ENCODE measurements around the gene KLRD1. TPM values are rescaled to one million over a fixed set of nuclear protein-coding genes. Genes with fewer than 3 reads are reported as not detected.
"Not testable (repeated sequence)": the region's sequence is repeated elsewhere in the genome, so short reads cannot be mapped to it uniquely, and the experiment has no call there.

The KLRD1 gene
- total RNA-seq, 4 donors from 2014 or later = under 0.01 to 4.1 (median 2.1) TPM

GRCh38 chr12:10305411-10305810 lies 2.3 kb upstream of the KLRD1 start:
- no peaks in the 10 kb centered on the region for H3K9me3 ChIP-seq
- no peaks in the 10 kb centered on the region for H3K27me3 ChIP-seq
- H3K27ac ChIP-seq = no peak overlapping the region
- no peaks in the 10 kb centered on the region for H3K36me3 ChIP-seq
- intact Hi-C loops (cut with DNase I; ENCODE audit: low total_unique reads) = no loop called here
- H3K4me3 ChIP-seq = no peak overlapping the region
- H3K4me1 ChIP-seq = no peaks in the 10 kb centered on the region
- DNase-seq = no peak
- TF ChIP-seq CTCF (IDR thresholded peaks at IDR 0.05) = no peak
- TF ChIP-seq POLR2A (IDR thresholded peaks at IDR 0.05) = no peak

- Histone ChIP-seq H3K4me3 (no peak overlapping the region), H3K27me3 (no peaks in the 10 kb centered on the region), H3K9me3 (no peaks in the 10 kb centered on the region), H3K36me3 (no peaks in the 10 kb centered on the region), H3K27ac (no peak overlapping the region), H3K4me1 (no peaks in the 10 kb centered on the region)
- intact Hi-C loops (cut with DNase I; ENCODE audit: low total_unique reads) = no loop called here
- no peak for DNase-seq
- TF ChIP-seq POLR2A (IDR thresholded peaks at IDR 0.05) = no peak
- TF ChIP-seq CTCF (IDR thresholded peaks at IDR 0.05) = no peak
Observed at GRCh38 chr12:10310926-10311720, 3.5 kb downstream of the KLRD1 start.

DNA sequence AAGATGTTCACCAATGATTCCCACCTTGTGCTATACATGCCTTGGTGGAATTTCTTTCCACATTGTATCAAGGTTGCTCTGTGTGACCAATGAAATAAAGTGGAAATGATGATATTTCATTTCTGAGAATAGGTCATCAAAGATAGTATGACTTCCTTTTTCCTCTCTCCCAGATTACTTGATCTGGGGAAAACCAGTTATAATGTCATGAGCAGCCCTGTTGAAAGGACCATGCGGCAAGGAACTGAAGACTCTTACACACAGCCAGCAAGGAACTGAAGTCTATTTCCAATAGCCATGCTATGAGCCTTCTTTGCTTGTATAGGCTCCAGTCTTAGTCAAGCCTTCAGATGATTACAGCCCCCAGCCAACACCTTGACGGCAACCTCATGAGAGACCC lies 11.7 kb downstream of the KLRD1 start:
- Histone ChIP-seq H3K4me3 (no peak overlapping the region), H3K27ac (no peak overlapping the region)
- intact Hi-C loops (cut with DNase I; ENCODE audit: low total_unique reads) = no loop called here

GRCh38 chr12:10320643-10321042 lies 13.0 kb downstream of the KLRD1 start:
- no peak for DNase-seq
- no peaks in the 10 kb centered on the region for H3K27me3 ChIP-seq
- H3K9me3 ChIP-seq = no peaks in the 10 kb centered on the region
- intact Hi-C loops (cut with DNase I; ENCODE audit: low total_unique reads) = no loop called here
- no peak overlapping the region for H3K4me3 ChIP-seq
- no peaks in the 10 kb centered on the region for H3K4me1 ChIP-seq
- no peak overlapping the region for H3K27ac ChIP-seq
- no peak for TF ChIP-seq POLR2A (IDR thresholded peaks at IDR 0.05)
- H3K36me3 ChIP-seq = no peaks in the 10 kb centered on the region

More for the DNA sequence above, 11.7 kb downstream of the KLRD1 start:
- H3K36me3 ChIP-seq = no peaks in the 10 kb centered on the region
- no peaks in the 10 kb centered on the region for H3K4me1 ChIP-seq
- no peaks in the 10 kb centered on the region for H3K9me3 ChIP-seq
- no peak for DNase-seq
- no peak for TF ChIP-seq CTCF (IDR thresholded peaks at IDR 0.05)
- TF ChIP-seq POLR2A (IDR thresholded peaks at IDR 0.05) = no peak
- no peaks in the 10 kb centered on the region for H3K27me3 ChIP-seq

DNA sequence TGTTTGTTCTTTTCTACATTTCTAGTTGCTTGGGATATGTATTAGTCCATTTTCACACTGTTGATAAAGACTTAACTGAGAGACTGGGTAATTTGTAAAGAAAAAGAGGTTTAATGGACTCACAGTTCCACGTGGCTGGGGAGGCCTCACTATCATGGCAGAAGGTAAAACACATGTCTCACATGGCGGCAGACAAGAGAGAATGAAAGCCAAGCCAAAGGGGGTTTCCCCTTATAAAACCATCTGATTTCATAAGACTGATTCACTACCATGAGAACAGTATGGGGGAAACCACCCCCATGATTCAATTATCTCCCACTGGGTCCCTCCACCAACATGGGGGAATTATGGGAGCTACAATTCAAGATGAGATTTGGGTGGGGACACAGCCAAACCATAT lies 21.0 kb downstream of the KLRD1 start:
- H3K4me1 ChIP-seq; DNase-seq; H3K27ac ChIP-seq; H3K4me3 ChIP-seq; H3K9me3 ChIP-seq; intact Hi-C loops (cut with DNase I; ENCODE audit: low total_unique reads); H3K27me3 ChIP-seq; H3K36me3 ChIP-seq: not testable (repeated sequence)

DNA sequence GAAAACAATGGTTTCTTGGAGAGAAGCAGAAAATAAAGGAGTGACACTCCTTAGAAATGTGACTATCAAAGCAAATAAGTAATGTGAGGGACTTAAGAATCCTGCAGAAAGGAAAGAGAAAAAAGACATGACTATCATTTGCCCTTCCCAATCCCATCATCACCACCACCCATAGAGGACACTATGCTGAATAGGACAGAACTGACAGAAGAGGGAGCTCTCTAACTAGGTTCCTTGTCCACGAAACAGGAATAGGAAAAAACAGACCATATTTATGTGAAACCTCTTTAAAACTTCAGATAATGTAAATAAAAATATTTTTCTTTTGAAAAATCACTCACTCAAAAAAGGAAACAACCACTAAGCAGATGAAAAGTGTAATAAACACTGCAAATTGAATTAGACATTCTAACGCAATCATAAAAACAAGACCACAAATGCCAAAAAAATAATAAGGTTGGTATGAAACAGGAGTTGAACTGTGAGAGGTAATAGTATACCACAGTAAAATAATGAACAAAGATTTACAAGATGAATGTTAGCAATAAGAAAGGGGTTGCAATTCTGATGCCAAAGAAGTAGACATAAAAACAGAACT lies 24.1 kb downstream of the KLRD1 start:
- no peaks in the 10 kb centered on the region for H3K27me3 ChIP-seq
- no peaks in the 10 kb centered on the region for H3K4me1 ChIP-seq
- no peaks in the 10 kb centered on the region for H3K9me3 ChIP-seq
- no peak for DNase-seq
- no peaks in the 10 kb centered on the region for H3K36me3 ChIP-seq
- TF ChIP-seq POLR2A (IDR thresholded peaks at IDR 0.05) = no peak
- TF ChIP-seq CTCF (IDR thresholded peaks at IDR 0.05) = peak; percentile 51 to 72 (median 70)
- H3K4me3 ChIP-seq = no peak overlapping the region
- H3K27ac ChIP-seq = no peak overlapping the region
- intact Hi-C loops (cut with DNase I; ENCODE audit: low total_unique reads) = loop anchor here (5.0 kb wide), 1 partner anchor 221 kb away; no protein-coding TSS in a partner anchor

DNA sequence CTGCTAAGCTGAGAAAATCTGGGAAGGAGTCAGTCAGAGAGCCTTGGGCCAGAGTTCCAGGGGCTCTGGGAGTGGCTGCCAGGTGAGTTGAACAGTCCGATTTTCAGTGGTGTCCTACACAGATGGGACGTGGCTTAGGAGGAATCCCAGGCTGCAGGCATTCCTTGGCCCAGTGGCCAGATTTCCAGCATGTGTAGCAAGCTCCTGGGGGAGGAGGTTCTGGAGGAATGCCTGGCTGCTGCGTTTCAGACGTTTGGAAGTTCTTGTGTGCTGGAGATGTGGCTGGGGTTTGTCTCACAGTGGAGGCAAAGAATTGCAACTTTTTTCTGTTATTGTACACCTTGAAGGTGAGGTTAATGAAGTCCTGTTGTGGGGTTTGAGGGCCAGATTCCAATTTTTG lies 28.5 kb downstream of the KLRD1 start:
- intact Hi-C loops (cut with DNase I; ENCODE audit: low total_unique reads); DNase-seq: not testable (repeated sequence)

DNA sequence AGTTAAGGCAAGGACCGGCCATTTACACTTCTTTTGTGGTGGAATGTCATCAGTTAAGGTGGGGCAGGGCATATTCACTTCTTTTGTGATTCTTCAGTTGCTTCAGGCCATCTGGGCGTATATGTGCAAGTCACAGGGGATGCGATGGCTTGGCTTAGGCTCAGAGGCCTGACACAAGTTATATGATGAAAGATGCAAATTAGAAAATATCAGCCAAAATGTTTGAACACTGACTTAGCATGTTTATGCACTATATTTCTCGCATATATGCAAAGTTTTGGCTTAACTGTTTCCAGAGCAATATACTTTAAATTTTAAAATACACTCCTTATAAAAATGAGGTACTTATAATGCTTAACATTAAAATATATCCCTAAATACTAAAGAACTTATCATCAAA lies 30.8 kb downstream of the KLRD1 start:
- intact Hi-C loops (cut with DNase I; ENCODE audit: low total_unique reads); H3K4me1 ChIP-seq; H3K36me3 ChIP-seq; DNase-seq; H3K27ac ChIP-seq; H3K4me3 ChIP-seq; H3K9me3 ChIP-seq; H3K27me3 ChIP-seq: not testable (repeated sequence)

More for the DNA sequence above, 28.5 kb downstream of the KLRD1 start:
- H3K4me3 ChIP-seq, H3K9me3 ChIP-seq, H3K4me1 ChIP-seq, H3K27me3 ChIP-seq, H3K36me3 ChIP-seq, H3K27ac ChIP-seq: not testable (repeated sequence)
